HAP-1 (cell line): ENCODE results near the gene PLP1.
A peak's percentile ranks its signal among the peaks of the same experiment; 100 is the strongest.
"Not testable (repeated sequence)": the region's sequence is repeated elsewhere in the genome, so short reads cannot be mapped to it uniquely, and the experiment has no call there.

ENCODE experiments used
- DNase-seq, 2 experiments: peaks; one replicate each; pipeline ENCODE4 v3.0.0-alpha.2; 2016 to 2020; ENCODE audit warnings: low spot score in 2 of 2
- H3K27me3 ChIP-seq: fragments of 250-450 bp; sonication (Bioruptor Pico); 2 replicates; pipeline ENCODE4 v1.5.1; 2020; ENCODE audit warnings: low read depth, mild to moderate bottlenecking, moderate library complexity
- H3K36me3 ChIP-seq: fragments of 250-450 bp; sonication (Bioruptor Pico); replicated peaks from 2 replicates; pipeline ENCODE4 v1.5.1; 2020; ENCODE audit warnings: mild to moderate bottlenecking
- H3K4me1 ChIP-seq: fragments of 250-450 bp; sonication (Bioruptor Pico); 2 replicates; pipeline ENCODE4 v1.5.1; 2020; ENCODE audit warnings: mild to moderate bottlenecking
- H3K4me3 ChIP-seq: fragments of 250-450 bp; sonication (Bioruptor Pico); 2 replicates; pipeline ENCODE4 v1.5.1; 2020; ENCODE audit warnings: mild to moderate bottlenecking, moderate library complexity
- H3K9me3 ChIP-seq: fragments of 250-450 bp; sonication (Bioruptor Pico); 2 replicates; pipeline ENCODE4 v1.5.1; 2020; ENCODE audit warnings: mild to moderate bottlenecking, moderate library complexity
- in situ Hi-C: fragments of 300-500 bp; cut with MboI; formaldehyde crosslinking; loops from 3 replicates; pipeline ENCODE4 v1.14.3; 2020; ENCODE audit warnings: low sequenced_read_pairs, inconsistent platforms, mixed read lengths

Gene PLP1

GRCh38 chrX:103791228-103791627 is 14.6 kb downstream of the PLP1 start:
- Histone ChIP-seq H3K4me1 (no peaks in the 10 kb centered on the region), H3K27me3 (peaks cover 28% of the 10 kb centered on the region), H3K36me3 (no peaks in the 10 kb centered on the region), H3K9me3 (no peaks in the 10 kb centered on the region), H3K4me3 (no peak overlapping the region)
- in situ Hi-C loops, result no loop called here
- DNase-seq, result no peak

DNA sequence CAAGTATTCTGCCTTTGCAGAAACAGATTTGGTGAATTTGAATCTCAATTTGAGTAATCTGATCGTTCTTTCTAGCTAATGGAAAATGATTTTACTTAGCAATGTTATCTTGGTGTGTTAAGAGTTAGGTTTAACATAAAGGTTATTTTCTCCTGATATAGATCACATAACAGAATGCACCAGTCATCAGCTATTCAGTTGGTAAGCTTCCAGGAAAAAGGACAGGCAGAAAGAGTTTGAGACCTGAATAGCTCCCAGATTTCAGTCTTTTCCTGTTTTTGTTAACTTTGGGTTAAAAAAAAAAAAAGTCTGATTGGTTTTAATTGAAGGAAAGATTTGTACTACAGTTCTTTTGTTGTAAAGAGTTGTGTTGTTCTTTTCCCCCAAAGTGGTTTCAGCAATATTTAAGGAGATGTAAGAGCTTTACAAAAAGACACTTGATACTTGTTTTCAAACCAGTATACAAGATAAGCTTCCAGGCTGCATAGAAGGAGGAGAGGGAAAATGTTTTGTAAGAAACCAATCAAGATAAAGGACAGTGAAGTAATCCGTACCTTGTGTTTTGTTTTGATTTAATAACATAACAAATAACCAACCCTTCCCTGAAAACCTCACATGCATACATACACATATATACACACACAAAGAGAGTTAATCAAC is 15.3 kb downstream of the PLP1 start:
- no peaks in the 10 kb centered on the region for H3K9me3 ChIP-seq
- H3K4me3 ChIP-seq, result no peak overlapping the region
- peaks cover 28% of the 10 kb centered on the region for H3K27me3 ChIP-seq
- in situ Hi-C loops, result no loop called here
- no peaks in the 10 kb centered on the region for H3K36me3 ChIP-seq
- no peaks in the 10 kb centered on the region for H3K4me1 ChIP-seq
- DNase-seq, result no peak

- Histone ChIP-seq H3K4me3 (no peak overlapping the region), H3K4me1 (no peaks in the 10 kb centered on the region), H3K36me3 (no peaks in the 10 kb centered on the region), H3K27me3 (peaks cover 28% of the 10 kb centered on the region), H3K9me3 (no peaks in the 10 kb centered on the region)
- DNase-seq, result no peak
- in situ Hi-C loops, result no loop called here
Measured at GRCh38 chrX:103792916-103793544, 16.4 kb downstream of the PLP1 start.

GRCh38 chrX:103793545-103793940 is 16.9 kb downstream of the PLP1 start:
- DNase-seq, result no peak
- Histone ChIP-seq H3K27me3 (peaks cover 25% of the 10 kb centered on the region), H3K4me3 (no peak overlapping the region)

GRCh38 chrX:103794119-103794518 is 17.5 kb downstream of the PLP1 start:
- no peaks in the 10 kb centered on the region for H3K4me1 ChIP-seq
- in situ Hi-C loops, result no loop called here
- no peaks in the 10 kb centered on the region for H3K9me3 ChIP-seq
- peaks cover 24% of the 10 kb centered on the region for H3K27me3 ChIP-seq
- no peaks in the 10 kb centered on the region for H3K36me3 ChIP-seq
- DNase-seq, result no peak
- no peak overlapping the region for H3K4me3 ChIP-seq

More at GRCh38 chrX:103793545-103793940, 16.9 kb downstream of the PLP1 start:
- H3K4me1 ChIP-seq, result no peaks in the 10 kb centered on the region
- no peaks in the 10 kb centered on the region for H3K9me3 ChIP-seq
- no peaks in the 10 kb centered on the region for H3K36me3 ChIP-seq
- in situ Hi-C loops, result no loop called here

GRCh38 chrX:103797691-103798090 is 21.1 kb downstream of the PLP1 start:
- Histone ChIP-seq H3K4me1 (no peaks in the 10 kb centered on the region), H3K9me3 (no peaks in the 10 kb centered on the region), H3K36me3 (no peaks in the 10 kb centered on the region), H3K27me3 (peaks cover 20% of the 10 kb centered on the region), H3K4me3 (no peak overlapping the region)
- in situ Hi-C loops, result no loop called here
- no peak for DNase-seq

- DNase-seq, result no peak
- Histone ChIP-seq H3K27me3 (peaks cover 17% of the 10 kb centered on the region), H3K36me3 (no peaks in the 10 kb centered on the region), H3K9me3 (no peaks in the 10 kb centered on the region), H3K4me3 (no peak overlapping the region), H3K4me1 (no peaks in the 10 kb centered on the region)
- in situ Hi-C loops, result no loop called here
Measured at GRCh38 chrX:103800318-103800717, 23.7 kb downstream of the PLP1 start.

DNA sequence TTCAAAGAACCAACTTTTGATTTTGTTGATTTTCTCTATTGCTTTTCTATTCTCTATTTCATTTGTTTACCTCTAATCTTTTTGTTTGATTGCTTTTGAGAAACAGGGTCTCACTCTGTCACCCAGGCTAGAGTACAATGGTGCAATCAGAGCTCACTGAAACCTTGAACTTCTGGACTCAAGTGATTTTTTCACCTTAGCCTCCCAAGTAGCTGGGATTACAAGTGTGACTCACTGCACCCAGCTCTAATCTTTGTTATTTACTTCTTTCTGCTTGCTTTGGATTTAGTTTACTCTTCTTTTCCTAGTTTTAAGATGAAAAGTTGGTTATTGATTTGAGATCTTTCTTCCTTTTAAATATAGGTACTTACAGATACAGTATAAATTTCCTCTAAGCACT is 29.2 kb downstream of the PLP1 start:
- in situ Hi-C loops, result no loop called here
- H3K4me1 ChIP-seq, result no peaks in the 10 kb centered on the region
- no peak for DNase-seq
- no peaks in the 10 kb centered on the region for H3K36me3 ChIP-seq
- peaks cover 9% of the 10 kb centered on the region for H3K27me3 ChIP-seq
- no peak overlapping the region for H3K4me3 ChIP-seq
- H3K9me3 ChIP-seq, result no peaks in the 10 kb centered on the region

- Histone ChIP-seq H3K4me3 (no peak overlapping the region), H3K36me3 (no peaks in the 10 kb centered on the region), H3K4me1 (no peaks in the 10 kb centered on the region), H3K9me3 (no peaks in the 10 kb centered on the region), H3K27me3 (peaks cover 9% of the 10 kb centered on the region)
- no peak for DNase-seq
- in situ Hi-C loops, result no loop called here
Measured at GRCh38 chrX:103806862-103807474, 30.3 kb downstream of the PLP1 start.

DNA sequence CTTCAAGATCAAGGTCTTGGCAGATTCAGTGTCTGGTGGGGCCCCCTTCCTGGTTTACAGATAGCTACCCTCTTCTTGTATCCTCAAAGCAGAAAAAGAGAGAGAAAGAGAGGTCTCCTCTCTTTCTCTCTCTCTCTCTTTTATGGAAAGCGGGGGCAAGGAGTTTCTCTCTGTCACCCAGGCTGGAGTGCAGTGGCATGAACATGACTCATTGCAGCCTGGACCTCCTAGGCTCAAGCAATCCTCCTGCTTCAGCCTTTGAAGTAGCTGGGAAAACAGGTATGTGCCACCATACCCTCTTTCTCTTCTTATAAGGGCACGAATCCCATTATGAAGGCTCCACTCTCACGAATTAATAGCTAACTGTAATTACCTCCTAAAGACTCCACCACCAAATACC is 35.2 kb downstream of the PLP1 start:
- H3K4me3 ChIP-seq, result no peak overlapping the region
- in situ Hi-C loops, result loop anchor here (10.0 kb wide), 1 partner anchor 277 kb away; no protein-coding TSS in a partner anchor
- H3K9me3 ChIP-seq, result no peaks in the 10 kb centered on the region
- H3K36me3 ChIP-seq, result no peaks in the 10 kb centered on the region
- no peaks in the 10 kb centered on the region for H3K4me1 ChIP-seq
- no peak for DNase-seq
- peaks cover 12% of the 10 kb centered on the region for H3K27me3 ChIP-seq

GRCh38 chrX:103817101-103817500 is 40.5 kb downstream of the PLP1 start:
- H3K27me3 ChIP-seq, result peaks cover 12% of the 10 kb centered on the region
- in situ Hi-C loops, result loop anchor here (10.0 kb wide), 1 partner anchor 282 kb away; no protein-coding TSS in a partner anchor
- not testable (repeated sequence) for H3K4me3 ChIP-seq, DNase-seq, H3K4me1 ChIP-seq, H3K9me3 ChIP-seq, H3K36me3 ChIP-seq

GRCh38 chrX:103817502-103817901 is 40.9 kb downstream of the PLP1 start:
- in situ Hi-C loops, result loop anchor here (10.0 kb wide), 1 partner anchor 283 kb away; no protein-coding TSS in a partner anchor
- DNase-seq, result peak; percentile 57 to 59
- Histone ChIP-seq H3K4me3 (no peak overlapping the region), H3K36me3 (no peaks in the 10 kb centered on the region), H3K9me3 (no peaks in the 10 kb centered on the region; the same call in 1 of the 2 replicates), H3K27me3 (peaks cover 12% of the 10 kb centered on the region), H3K4me1 (no peaks in the 10 kb centered on the region)

- peaks cover 14% of the 10 kb centered on the region for H3K27me3 ChIP-seq
- DNase-seq, result no peak
- H3K36me3 ChIP-seq, result no peaks in the 10 kb centered on the region
- H3K4me3 ChIP-seq, result no peak overlapping the region
- in situ Hi-C loops, result loop anchor here (10.0 kb wide), 1 partner anchor 284 kb away; no protein-coding TSS in a partner anchor
- H3K9me3 ChIP-seq, result no peaks in the 10 kb centered on the region; the same call in 1 of the 2 replicates
- H3K4me1 ChIP-seq, result no peaks in the 10 kb centered on the region
Measured at GRCh38 chrX:103818842-103819619, 42.4 kb downstream of the PLP1 start.
